IPS-18a (cell line): Measurements from ENCODE around the gene KRTAP5-3.
"Not testable (repeated sequence)": the region's sequence is repeated elsewhere in the genome, so short reads cannot be mapped to it uniquely, and the experiment has no call there.

ENCODE experiments used
- H3K27ac ChIP-seq: one replicate; pipeline ENCODE4 v1.5.1; 2013; ENCODE audit warnings: low read length
- H3K27me3 ChIP-seq: one replicate; pipeline ENCODE4 v1.6.1; 2013; ENCODE audit warnings: mild to moderate bottlenecking, low read length; ENCODE audit not compliant: control insufficient read depth, insufficient read depth
- H3K36me3 ChIP-seq: one replicate; pipeline ENCODE4 v1.6.1; 2013; ENCODE audit warnings: low read depth, low read length; ENCODE audit not compliant: control insufficient read depth
- H3K4me1 ChIP-seq: one replicate; pipeline ENCODE4 v1.6.1; 2013; ENCODE audit warnings: low read depth, low read length; ENCODE audit not compliant: control insufficient read depth
- H3K4me3 ChIP-seq: one replicate; pipeline ENCODE4 v1.5.1; 2013; ENCODE audit warnings: low read length
- H3K9ac ChIP-seq: one replicate; pipeline ENCODE4 v1.6.1; 2013; ENCODE audit warnings: mild to moderate bottlenecking, low read length, moderate library complexity
- H3K9me3 ChIP-seq: one replicate; pipeline ENCODE4 v1.6.1; 2013; ENCODE audit warnings: low read depth, low read length; ENCODE audit not compliant: control insufficient read depth

KRTAP5-3 gene

DNA sequence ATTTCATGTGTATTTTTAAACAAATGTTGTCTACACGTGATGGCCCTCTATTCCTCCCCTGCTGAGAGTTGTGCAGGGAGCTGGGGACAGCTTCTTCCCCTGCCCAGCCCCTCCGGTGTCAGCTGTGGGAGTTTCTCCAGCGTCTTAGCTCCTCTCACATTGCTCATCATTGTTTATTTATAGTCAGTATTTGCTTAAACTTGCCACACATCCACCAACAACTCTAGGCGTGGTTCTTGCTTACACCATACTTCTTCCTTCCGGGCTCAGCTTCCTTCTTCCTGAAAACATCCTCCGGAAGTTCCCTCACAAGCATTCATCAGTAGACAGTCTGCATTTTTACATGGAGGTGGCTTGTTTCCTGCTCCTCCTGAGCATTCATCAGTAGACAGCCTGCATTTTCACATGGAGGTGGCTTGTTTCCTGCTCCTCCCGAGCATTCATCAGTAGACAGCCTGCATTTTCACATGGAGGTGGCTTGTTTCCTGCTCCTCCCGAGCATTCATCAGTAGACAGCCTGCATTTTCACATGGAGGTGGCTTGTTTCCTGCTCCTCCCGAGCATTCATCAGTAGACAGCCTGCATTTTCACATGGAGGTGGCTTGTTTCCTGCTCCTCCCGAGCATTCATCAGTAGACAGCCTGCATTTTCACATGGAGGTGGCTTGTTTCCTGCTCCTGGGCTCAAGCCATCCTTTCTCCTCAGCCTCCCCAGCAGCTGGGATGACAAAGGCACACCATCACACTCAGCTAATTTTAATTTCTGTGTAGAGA is 18.9 kb downstream of the KRTAP5-3 start:
- not testable (repeated sequence) for H3K27me3 ChIP-seq, H3K27ac ChIP-seq, H3K36me3 ChIP-seq, H3K4me3 ChIP-seq, H3K4me1 ChIP-seq, H3K9ac ChIP-seq, H3K9me3 ChIP-seq

DNA sequence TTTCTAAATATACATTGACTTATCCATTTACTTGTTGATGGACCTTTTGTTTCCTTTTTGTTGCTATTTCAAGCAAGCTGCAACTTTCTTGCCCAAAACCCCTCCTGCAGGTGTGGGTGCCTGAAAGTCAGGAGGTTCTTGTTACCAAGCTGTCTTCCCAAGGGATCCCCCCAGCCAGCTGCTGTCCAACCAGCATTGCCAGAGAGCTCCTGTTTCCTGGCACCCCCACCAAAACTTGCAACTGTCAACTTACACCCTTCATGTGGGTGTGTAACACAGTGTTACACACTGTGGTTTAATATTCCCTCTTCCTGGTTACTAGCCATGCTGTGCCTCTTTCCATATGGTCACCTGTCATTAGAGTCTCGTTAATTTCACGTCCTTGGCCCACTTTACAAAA is 21.6 kb downstream of the KRTAP5-3 start:
- H3K27me3 ChIP-seq: no peaks in the 10 kb centered on the region
- no peak overlapping the region for H3K27ac ChIP-seq
- no peak overlapping the region for H3K4me3 ChIP-seq
- H3K9ac ChIP-seq: no peak overlapping the region
- H3K9me3 ChIP-seq: no peaks in the 10 kb centered on the region
- no peaks in the 10 kb centered on the region for H3K4me1 ChIP-seq
- no peaks in the 10 kb centered on the region for H3K36me3 ChIP-seq

DNA sequence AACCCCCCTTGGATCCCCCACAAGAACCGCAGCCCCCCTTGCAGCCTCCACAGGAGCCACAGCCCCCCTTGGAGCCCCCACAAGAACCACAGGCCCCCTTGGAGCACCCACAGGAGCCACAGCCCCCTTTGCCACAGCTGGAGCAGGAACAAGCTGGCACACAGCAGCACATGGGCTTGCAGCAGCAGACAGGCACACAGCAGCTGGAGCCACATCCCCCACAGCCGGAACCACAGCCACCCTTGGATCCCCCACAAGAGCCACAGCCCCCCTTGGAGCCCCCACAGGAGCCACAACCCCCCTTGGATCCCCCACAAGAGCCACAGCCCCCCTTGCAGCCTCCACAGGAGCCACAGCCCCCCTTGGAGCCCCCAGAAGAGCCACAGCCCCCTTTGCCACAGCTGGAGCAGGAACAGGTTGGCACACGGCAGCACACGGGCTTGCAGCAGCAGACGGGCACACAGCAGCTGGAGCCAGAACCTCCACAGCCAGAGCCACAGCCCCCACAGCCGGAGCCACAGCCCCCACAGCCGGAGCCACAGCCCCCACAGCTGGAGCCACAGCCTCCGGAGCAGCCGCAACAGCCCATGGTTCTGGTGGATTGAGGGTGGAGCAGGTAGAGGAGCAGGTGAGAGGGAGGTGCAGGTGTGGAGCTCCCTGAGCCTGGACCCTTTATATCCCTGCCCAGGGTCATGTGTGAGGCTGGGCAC is 23.4 kb downstream of the KRTAP5-3 start, which contains the start of gene KRTAP5-1:
Gene KRTAP5-1 (minus strand): TSS at position 623 of the 710 bp plus-strand sequence. CDS start 34 bp downstream, at position 589.
- not testable (repeated sequence) for H3K4me1 ChIP-seq, H3K9me3 ChIP-seq, H3K27me3 ChIP-seq, H3K4me3 ChIP-seq, H3K9ac ChIP-seq, H3K27ac ChIP-seq, H3K36me3 ChIP-seq

DNA sequence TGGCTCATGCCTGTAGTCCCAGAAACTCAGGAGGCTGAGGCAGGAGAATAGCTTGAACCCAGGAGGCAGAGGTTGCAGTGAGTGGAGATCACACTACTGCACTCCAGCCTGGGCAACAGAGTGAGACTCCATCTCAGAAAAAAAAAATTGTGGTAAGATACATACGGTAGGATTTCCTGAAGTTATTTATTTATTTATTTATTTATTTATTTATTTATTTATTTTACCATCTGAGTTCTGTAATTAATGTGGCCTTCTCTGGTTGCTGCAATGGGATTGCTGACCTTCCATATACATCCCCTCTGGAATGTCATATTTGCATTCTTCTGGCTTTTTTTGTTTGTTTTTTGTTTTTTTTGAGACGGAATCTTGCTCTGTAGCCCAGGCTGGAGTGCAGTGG is 25.4 kb downstream of the KRTAP5-3 start:
- not testable (repeated sequence) for H3K36me3 ChIP-seq, H3K27ac ChIP-seq, H3K4me3 ChIP-seq, H3K9me3 ChIP-seq, H3K27me3 ChIP-seq, H3K9ac ChIP-seq, H3K4me1 ChIP-seq

DNA sequence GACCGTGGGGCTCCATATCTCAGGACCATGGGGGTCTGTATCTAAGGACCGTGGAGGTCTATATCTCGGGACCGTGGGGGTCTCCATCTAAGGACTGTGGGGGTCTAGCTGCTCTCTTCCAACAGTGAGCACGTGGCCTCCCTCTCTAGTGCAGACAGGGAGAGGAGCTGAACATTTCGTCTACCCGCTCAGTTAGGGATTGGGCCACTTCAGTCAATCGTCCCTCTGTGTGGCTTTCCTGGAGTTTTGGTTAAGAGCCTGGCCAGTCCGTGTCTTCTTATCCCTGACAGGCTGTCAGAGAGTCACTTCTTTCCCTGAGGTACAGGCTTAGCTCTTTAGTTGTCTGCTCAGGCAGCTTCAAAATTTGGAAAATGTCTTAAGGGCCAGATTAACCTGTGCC is 26.3 kb downstream of the KRTAP5-3 start:
- Histone ChIP-seq H3K27me3 (no peaks in the 10 kb centered on the region), H3K9ac (no peak overlapping the region), H3K4me1 (no peaks in the 10 kb centered on the region), H3K27ac (no peak overlapping the region), H3K4me3 (no peak overlapping the region), H3K36me3 (no peaks in the 10 kb centered on the region), H3K9me3 (no peaks in the 10 kb centered on the region)

DNA sequence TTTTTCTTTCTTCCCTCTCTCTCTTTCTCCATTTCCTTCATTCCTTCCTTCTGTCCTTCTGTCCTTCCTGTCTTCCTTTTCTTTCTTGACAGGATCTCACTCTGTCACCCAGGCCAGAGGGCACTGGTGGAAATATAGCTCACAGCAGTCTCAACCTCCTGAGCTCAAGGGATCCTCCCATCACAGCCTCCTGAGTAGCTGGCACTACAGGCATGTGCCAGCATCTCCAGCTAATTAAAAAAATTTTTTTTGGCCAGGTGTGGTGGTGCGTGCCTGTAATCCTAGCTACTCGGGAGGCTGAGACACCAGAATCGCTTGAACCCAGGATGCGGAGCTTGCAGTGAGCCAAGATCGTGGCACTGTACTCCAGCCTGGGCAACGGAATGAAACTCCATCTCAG is 31.4 kb downstream of the KRTAP5-3 start:
- H3K27me3 ChIP-seq: peaks cover 37% of the 10 kb centered on the region
- H3K4me1 ChIP-seq: no peaks in the 10 kb centered on the region
- no peaks in the 10 kb centered on the region for H3K9me3 ChIP-seq
- H3K9ac ChIP-seq: no peak overlapping the region
- no peaks in the 10 kb centered on the region for H3K36me3 ChIP-seq
- no peak overlapping the region for H3K4me3 ChIP-seq
- H3K27ac ChIP-seq: no peak overlapping the region

DNA sequence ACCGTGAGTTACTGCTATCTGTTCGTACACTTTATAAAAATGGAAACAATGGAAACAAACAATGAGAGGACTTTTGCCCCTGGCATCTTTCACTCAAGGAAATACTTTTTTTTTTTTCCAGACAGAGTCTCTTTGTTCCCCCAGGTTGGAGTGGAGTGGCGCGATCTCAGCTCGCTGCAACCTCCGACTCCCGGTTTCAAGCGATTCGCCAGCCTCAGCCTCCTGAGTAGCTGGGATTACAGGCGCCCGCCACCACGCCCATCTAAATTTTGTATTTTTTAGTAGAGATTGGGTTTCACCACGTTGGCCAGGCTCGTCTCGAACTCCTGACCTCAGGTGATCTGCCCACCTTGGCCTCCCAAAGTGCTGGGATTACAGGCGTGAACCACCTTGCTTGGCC is 32.5 kb downstream of the KRTAP5-3 start:
- H3K27me3 ChIP-seq: peaks cover 44% of the 10 kb centered on the region
- H3K36me3 ChIP-seq, H3K9ac ChIP-seq: not testable (repeated sequence)

DNA sequence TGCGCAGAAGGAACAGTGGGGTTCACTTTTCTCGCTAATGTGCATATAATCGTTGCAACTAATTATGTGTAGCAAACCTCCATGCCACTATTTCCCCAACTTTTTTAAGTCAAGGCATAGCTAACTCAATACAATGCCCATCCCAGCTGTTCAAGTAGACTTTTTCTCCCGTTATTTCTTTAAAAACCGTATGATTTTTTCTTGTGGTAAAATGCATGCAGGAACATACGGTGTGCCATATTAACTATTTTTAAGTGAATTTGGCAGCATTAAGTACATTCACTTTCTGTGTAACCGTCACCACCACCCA is 33.4 kb downstream of the KRTAP5-3 start:
- Histone ChIP-seq H3K4me1 (no peaks in the 10 kb centered on the region), H3K4me3 (no peak overlapping the region), H3K27me3 (peaks cover 53% of the 10 kb centered on the region)

More for the DNA sequence above, 32.5 kb downstream of the KRTAP5-3 start:
- H3K4me3 ChIP-seq, H3K4me1 ChIP-seq, H3K9me3 ChIP-seq, H3K27ac ChIP-seq: not testable (repeated sequence)

DNA sequence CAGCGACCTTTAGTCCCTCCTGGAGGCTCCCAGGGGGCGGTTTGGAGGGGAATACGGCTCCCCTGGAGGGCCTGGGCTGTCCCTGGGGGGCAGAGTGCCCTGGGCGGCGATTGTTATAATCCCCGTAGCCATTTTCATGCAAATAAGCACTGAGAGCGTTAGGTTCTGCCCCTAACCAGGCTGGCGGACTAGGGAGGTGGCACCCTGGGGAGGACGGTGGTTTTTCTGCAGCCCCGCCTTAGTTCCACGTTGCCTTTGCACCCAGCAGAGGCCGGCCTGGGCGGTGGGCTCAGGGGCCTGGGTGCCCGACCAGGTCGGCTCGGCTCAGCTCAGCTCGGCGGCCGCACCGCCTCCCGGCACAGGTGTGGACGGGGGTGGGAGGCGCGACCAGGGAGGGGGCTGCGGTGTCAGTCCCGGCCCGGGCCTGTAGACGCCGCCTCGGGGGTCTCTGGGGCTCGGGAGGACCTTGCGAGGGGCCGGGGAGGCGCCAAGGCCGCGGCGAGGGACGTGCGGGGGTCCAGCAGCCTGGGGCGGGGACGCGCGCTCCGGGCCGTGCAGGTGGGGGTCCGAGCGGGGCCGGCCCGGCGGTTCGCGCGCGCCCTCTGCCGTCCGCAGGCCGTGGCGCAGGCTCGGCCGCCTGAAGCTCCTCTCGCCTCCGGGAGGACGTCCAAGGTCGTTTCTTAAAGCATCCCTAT is 33.9 kb downstream of the KRTAP5-3 start:
- Histone ChIP-seq H3K4me3 (peak overlapping the region; percentile 1), H3K4me1 (no peaks in the 10 kb centered on the region), H3K27me3 (peaks cover 58% of the 10 kb centered on the region), H3K9ac (no peak overlapping the region), H3K27ac (no peak overlapping the region), H3K9me3 (no peaks in the 10 kb centered on the region), H3K36me3 (no peaks in the 10 kb centered on the region)

More for the DNA sequence above, 33.4 kb downstream of the KRTAP5-3 start:
- H3K36me3 ChIP-seq: no peaks in the 10 kb centered on the region
- H3K9ac ChIP-seq: no peak overlapping the region
- H3K27ac ChIP-seq: no peak overlapping the region
- no peaks in the 10 kb centered on the region for H3K9me3 ChIP-seq

DNA sequence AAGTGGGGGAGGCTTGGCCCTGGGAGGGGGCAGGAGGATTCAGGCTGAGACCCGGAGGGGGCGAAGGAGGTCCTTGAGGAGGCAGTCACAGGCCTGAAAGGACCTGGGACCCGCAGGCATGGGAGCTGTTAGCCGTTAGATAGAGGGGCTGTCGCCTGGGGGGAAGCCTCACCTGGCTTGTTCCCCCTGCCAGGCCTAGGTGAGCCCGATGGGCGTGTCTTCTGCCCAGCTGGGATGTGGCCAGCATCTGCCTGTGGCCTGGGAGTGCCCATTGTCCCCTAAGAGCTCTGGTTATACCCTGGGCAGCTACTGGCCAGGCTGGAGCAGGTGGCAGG is 34.4 kb downstream of the KRTAP5-3 start:
- H3K27ac ChIP-seq: no peak overlapping the region
- no peak overlapping the region for H3K9ac ChIP-seq
- no peaks in the 10 kb centered on the region for H3K36me3 ChIP-seq
- H3K9me3 ChIP-seq: no peaks in the 10 kb centered on the region
- H3K4me1 ChIP-seq: no peaks in the 10 kb centered on the region
- peaks cover 63% of the 10 kb centered on the region for H3K27me3 ChIP-seq
- peak overlapping the region; percentile 1 for H3K4me3 ChIP-seq

DNA sequence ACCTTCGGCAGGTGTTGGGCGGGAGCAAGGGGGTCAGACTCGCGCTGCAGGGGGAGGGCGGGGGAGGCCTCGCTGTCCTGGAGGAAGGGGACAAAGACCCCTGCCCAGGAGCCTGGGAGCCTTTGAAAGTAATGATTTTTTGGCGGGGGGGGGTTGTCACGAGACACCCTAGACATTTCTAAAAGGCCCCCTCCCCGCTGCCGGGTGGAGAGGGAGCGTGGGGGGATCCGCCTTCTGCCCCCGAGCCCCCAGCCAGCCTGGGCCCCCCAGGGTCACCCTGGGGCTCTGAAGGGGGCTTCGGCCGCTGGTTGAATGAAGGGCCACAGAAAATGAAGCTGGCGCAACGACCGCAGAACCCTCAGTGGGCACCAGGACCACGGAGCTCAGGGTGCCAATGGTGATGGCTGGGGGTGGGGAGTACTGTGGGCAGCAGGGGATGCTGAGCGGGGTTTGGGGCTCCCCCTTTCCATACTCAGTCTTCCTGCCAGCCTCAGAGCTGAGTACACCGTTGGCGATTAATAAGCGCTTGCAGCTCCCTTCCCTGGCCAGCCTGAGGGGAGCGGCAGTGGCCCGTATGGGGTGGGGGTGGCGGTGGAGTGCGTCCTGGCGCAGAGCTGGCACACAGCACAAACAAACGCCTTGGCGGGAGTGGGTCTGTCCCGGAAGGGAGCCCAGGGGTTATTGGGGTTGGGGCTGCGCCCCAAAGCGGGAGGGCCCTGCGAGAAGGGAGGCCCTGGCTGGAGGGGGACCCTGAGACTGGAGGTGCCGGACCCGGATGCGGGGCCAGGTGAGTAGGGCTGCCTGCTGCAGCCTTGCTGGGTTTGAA is 35.0 kb downstream of the KRTAP5-3 start:
- Histone ChIP-seq H3K4me1 (peaks cover 5% of the 10 kb centered on the region), H3K27ac (no peak overlapping the region), H3K4me3 (no peak overlapping the region), H3K36me3 (no peaks in the 10 kb centered on the region), H3K9me3 (no peaks in the 10 kb centered on the region), H3K27me3 (peaks cover 68% of the 10 kb centered on the region), H3K9ac (no peak overlapping the region)
